ENCODE measurements around the gene NTMT1.

NTMT1 gene

GRCh38 chr9:129637673-129638439, 11.9 kb downstream of the NTMT1 start:
- DNase-seq: no peak

DNA sequence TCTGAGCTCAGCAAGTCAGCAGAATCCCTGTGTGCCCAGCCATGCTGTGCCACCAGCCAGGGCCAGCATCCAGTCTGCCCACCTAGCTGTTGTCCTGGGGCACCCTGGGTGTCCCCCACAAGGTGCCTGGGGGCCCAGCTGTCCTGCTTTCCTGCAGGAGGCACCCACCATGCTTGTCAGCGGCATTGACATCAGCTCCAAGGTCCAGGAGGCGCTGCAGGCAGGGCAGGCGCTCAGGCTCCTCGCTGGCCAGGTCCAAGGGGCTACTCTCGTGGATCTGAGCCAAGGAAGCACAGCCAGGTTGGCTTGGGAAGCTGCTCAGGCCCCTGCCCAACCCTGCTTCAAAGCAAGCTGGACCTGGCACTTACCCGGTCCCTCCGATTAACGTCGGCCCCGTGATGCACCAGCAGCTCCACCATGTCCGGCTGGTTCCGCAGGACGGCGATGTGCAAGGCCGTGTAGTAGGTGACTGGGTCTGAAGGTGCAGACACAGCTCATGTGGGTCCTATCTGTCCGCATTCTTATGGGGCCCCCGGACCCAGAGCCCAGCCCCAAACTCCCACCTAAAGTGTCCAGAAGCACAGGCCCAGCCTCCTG, 13.2 kb downstream of the NTMT1 start:
- DNase-seq: no peak

DNA sequence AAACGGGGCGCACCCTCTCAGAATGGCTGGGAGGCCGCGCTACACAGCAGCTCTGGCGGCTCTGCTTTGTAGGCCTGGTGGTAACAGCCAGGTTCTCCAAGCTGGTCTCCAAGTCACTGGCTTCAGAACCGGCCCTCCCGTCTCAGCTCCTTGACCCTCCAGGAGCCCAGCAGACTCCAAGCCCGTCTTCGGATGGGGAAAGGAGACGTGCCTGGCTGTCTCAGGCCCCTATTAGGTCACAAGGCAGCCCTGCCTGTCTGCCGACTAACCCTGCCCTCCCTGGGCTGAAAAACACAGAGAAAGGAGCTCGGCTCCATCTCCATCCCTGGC, 13.8 kb downstream of the NTMT1 start:
- DNase-seq: no peak

DNA sequence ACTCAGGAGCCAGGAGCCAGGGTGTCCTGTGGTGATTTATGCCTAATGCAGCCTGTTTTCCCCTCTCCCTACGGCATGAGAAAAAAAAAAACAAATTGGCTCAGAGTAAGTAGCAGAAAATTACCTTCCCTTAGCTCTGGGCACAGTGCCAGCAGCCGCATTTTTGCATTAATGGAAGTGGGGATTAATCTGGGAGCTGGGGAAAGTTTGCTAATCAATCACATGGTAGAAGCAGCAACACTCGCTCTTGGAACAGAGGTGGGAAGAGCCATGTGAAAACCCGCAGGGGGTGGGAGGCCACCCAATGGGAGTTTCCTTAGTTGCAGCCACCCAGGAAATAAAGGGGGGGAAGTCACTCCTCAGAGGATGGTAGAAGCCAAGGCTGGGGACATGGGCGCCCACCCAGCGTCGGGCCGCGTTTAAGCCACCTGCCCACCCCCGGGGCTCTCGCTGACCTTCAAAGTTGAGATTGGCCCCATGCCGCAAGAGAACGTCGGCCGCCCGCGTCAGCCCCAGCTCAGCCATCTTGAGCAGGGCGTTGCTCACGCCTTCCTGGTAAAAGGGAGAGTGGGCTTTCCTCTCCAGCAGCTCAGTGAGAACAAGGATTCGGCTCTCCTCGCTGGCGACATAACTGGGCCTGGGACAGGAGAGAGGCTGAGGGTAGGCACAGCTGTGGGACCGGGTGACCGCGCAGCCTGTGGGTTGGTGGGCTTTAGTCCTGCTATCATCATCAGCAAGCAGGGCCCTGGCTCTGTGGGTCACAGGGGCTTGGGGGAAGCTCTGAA, 14.3 kb downstream of the NTMT1 start:
- no peak for DNase-seq

GRCh38 chr9:129640871-129641749, 15.1 kb downstream of the NTMT1 start:
- DNase-seq: no peak

DNA sequence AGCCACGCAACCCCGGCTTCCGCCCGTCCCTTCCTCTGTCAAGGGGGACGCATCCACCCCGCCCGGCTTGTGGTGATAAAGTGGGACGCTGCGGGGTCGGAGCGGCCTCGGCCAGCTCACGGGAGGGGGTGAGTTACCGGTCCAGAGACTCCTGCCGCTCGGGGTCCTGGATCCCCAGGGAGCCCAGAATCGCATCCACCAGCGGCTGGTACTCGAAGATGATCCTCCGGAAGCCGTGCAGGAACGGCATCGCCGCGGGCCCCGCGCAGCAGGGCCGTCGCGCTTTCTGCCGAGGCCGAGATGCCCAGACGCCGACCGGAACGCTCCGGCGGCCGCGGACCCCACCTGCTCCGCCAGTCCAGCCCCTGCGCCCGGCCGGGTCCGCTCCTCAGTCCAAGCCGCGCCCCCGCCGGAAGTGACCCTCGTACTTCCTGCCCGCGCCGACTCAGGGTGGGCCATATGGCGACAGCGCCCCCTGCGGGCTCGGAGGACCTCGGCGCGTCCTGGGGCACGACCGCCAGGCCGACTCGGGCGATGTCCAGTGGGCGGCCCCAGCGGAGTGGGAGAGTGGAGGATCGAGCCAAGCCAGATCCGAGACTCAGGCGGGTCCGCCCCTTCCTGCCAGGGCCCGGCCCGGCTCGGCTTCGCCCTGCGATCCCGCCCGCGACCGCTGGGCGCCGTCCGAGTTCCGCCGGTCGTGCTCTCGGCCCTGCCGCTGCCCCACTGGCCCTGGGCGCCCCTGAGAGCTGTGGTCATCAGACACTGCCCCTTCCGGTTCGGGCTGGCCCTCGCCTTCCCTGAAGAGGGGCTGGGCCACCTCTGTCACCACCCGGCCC, 16.0 kb downstream of the NTMT1 start, which contains the start of gene ASB6:
Gene ASB6 (minus strand): TSS at position 402 of the 836 bp plus-strand sequence. CDS start 152 bp downstream, at position 250.
- peak; percentile 85 for DNase-seq

DNA sequence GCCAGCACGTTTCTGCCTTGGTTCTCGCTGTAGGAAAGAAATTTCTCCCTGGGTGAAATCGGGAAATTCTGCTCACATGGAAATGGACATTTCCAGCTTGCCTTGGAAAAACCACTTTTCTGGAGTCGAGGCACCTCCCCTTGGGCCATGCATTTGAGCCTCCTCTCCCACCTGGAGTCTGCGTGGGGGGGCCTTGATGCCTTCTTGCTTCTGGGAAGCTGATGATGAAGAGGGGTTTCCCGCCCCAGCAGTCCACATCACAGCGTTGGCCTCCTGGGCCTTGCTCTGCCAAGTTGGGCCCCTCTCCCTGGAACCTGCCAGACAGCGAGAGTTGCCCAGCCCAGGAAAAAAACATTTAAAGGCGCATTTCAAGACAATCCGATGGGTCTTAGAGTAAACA, 17.7 kb downstream of the NTMT1 start:
- no peak for DNase-seq

DNA sequence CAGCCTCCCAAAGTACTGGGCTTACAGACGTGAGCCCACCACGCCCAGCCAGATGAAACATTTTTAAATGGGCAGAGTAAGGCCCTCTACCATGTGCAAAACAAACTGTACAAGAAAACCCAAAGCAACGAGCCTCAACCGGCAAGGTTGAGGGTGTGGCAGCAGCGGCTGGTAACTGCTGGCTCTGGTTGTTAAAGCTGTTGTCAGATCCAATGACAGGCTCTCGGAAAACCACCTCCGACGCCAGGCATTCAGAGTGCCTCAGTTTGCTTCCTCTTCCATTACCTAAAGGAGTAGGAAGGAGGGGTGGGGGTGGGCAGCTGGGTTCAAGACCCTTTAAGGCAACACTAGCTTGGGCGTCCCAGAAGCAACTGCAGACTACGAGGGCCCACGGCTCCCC, 18.4 kb downstream of the NTMT1 start:
- no peak for DNase-seq

GRCh38 chr9:129644902-129645301, 18.9 kb downstream of the NTMT1 start:
- DNase-seq: no peak

- no peak for DNase-seq
These were observed 20.3 kb downstream of the NTMT1 start for GRCh38 chr9:129646252-129646651.

DNA sequence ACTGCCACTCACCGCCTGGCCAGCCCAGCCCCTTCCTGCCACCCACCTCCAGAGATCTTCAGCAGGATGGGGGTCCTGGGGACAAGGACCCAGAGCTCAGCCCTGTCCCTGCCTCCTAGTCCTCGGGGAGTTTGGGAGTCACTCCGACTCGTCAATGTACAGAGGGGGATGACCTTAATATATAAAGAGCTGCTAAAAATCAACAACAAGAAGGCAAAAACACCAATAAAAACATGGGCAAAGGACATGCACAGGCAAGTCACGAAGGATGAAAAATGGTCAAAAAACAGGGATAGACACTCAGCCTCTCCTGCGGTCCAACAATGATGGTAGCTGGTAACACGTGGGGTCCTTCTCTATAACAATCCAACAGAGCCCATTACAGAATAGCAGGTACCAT, 20.7 kb downstream of the NTMT1 start:
- no peak for DNase-seq

GRCh38 chr9:129647635-129648034, 21.7 kb downstream of the NTMT1 start:
- DNase-seq: no peak

GRCh38 chr9:129648092-129648763, 22.3 kb downstream of the NTMT1 start:
- no peak for DNase-seq

- no peak for DNase-seq
These were observed 22.8 kb downstream of the NTMT1 start for GRCh38 chr9:129648764-129649115.

- DNase-seq: no peak
These were observed 24.0 kb downstream of the NTMT1 start for GRCh38 chr9:129649726-129650679.

- DNase-seq: no peak
These were observed 24.8 kb downstream of the NTMT1 start for GRCh38 chr9:129650680-129651235.

DNA sequence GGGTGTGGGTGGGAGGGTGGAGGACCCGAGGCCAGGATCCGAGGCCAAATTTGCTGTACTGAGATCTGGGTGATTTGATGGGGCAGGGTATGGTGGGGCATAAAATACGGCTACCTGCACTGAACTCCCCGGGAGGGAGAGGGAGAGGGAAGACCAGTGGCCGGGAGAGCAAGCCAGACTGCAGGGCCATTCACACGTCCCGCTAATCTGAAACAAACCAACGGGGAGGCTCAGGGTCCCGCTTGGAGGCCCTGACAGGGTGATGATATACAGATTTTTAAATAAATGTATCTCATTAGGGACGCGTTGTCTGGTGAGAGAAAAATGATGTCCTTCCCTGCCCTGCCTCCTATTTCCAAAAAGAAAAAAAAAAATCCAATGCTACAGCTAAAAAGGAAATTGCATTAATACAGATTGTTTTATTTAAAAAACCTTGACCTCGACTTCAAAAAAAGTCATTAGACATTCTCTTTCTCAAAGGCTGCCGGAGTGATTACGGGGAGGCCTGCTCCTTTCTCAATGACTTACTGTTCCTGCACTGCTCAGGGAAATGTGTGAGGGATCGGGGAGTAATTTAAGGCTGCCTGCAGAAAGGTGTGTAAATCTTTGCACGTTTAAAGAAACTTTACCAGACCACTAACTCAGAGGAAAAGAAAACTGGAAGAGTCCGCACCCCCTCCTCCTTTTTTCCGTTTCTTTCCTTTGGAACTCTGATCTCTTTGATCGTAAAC, 28.0 kb downstream of the NTMT1 start:
- DNase-seq: no peak

- no peak for DNase-seq
These were observed 28.6 kb downstream of the NTMT1 start for GRCh38 chr9:129654554-129655040.

DNA sequence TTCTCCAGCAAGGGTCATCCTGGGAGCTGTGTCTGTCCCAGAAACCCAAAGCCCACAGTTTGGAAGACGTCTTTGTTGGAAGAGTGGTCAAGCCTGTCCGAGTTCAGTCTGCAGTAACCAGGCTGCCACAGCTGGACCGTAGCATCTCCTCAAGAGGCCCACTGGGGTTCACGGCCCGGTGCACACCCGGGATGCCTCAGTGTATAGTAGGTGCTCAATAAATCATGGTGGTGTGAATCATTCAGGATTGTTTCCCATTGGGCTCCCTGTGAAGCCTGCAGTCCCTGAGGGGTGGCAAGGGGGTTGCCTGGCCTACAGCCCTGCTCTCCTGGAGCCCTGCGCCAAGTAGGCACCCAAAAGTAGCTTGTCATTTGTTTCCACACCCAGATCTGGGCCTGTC, 29.2 kb downstream of the NTMT1 start:
- DNase-seq: no peak

All from NCI-H2029 treated with DMSO at 0.1 percent for 48 hours (cell line).